GM23338 (cell line): ENCODE data around the gene TXNDC2.

Experiments used
- CTCF ChIP-seq, 2 experiments: fragments of 200-600 bp in 1 of 2; sonication (generic) in 1 of 2; conservative IDR thresholded peaks; 2 replicates each; pipeline versions ENCODE4 v1.5.1 to v1.6.1; 2016 to 2017; ENCODE audit warnings: antibody characterized with exemption in 2 of 2, low read depth in 2 of 2, mild to moderate bottlenecking in 2 of 2, moderate library complexity in 1 of 2
- EZH2 ChIP-seq: fragments of 200-600 bp; sonication (generic); IDR thresholded peaks from one replicate; pipeline ENCODE4 v1.8.0; 2017; ENCODE audit warnings: antibody characterized with exemption, mild to moderate bottlenecking, low read depth; ENCODE audit not compliant: unreplicated experiment
- EZH2phosphoT487 ChIP-seq: fragments of 200-600 bp; sonication (generic); IDR thresholded peaks from one replicate; pipeline ENCODE4 v1.8.1; 2018; ENCODE audit warnings: antibody characterized with exemption; ENCODE audit not compliant: unreplicated experiment
- JUNB ChIP-seq: IDR thresholded peaks from one replicate; pipeline ENCODE4 v1.6.1; 2016; ENCODE audit warnings: antibody characterized with exemption; ENCODE audit not compliant: unreplicated experiment
- NANOG ChIP-seq: IDR thresholded peaks from 2 replicates; pipeline ENCODE4 v1.6.1; 2016; ENCODE audit warnings: antibody characterized with exemption, borderline replicate concordance
- POLR2AphosphoS5 ChIP-seq: IDR thresholded peaks from 2 replicates; pipeline ENCODE4 v1.6.1; 2016; ENCODE audit warnings: antibody characterized with exemption, low read depth
- REST ChIP-seq: IDR thresholded peaks from one replicate; pipeline ENCODE4 v1.6.1; 2018; ENCODE audit warnings: antibody characterized with exemption; ENCODE audit not compliant: unreplicated experiment
- ZNF331 ChIP-seq: fragments of 250-450 bp; sonication (Bioruptor Pico); IDR thresholded peaks from 2 replicates; pipeline ENCODE4 v1.5.0; 2020; ENCODE audit warnings: low read depth, mild to moderate bottlenecking, moderate library complexity

- TF ChIP-seq CTCF (conservative IDR thresholded peaks at IDR 0.05; ENCODE audit: low read depth in 2 of 2): no peak
- no peak for TF ChIP-seq EZH2
- no peak for TF ChIP-seq JUNB
- TF ChIP-seq ZNF331: no peak
- TF ChIP-seq EZH2phosphoT487: no peak
- TF ChIP-seq REST: no peak
- TF ChIP-seq POLR2AphosphoS5: no peak
- TF ChIP-seq NANOG: no peak
These were observed 25.1 kb upstream of the TXNDC2 start for GRCh38 chr18:9860682-9861081.
